ENCODE measurements around the gene MYL12A.
A peak's percentile ranks its signal among the peaks of the same experiment; 100 is the strongest.

MYL12A gene

GRCh38 chr18:3254725-3255124 is 7.1 kb downstream of the MYL12A start:
- H3K4me3 ChIP-seq (ENCODE audit: low read depth, low read length), result no peak overlapping the region
- no peak for DNase-seq (ENCODE audit: low read depth)
- TF ChIP-seq MAX (IDR thresholded peaks at IDR 0.05; ENCODE audit: low read depth, low read length), result no peak
- TF ChIP-seq POLR2A (IDR thresholded peaks at IDR 0.05; ENCODE audit: extremely low read depth, insufficient read length), result no peak
- no peak for TF ChIP-seq MYC (IDR thresholded peaks at IDR 0.05; ENCODE audit: low read depth, low read length)
- no peak for TF ChIP-seq CTCF (IDR thresholded peaks at IDR 0.05; ENCODE audit: low read depth, low read length)

GRCh38 chr18:3255611-3256165 is 8.1 kb downstream of the MYL12A start:
- no peak for DNase-seq (ENCODE audit: low read depth)
- no peak overlapping the region for H3K4me3 ChIP-seq (ENCODE audit: low read depth, low read length)
- TF ChIP-seq MYC (IDR thresholded peaks at IDR 0.05; ENCODE audit: low read depth, low read length) (no peak), POLR2A (IDR thresholded peaks at IDR 0.05; ENCODE audit: extremely low read depth, insufficient read length) (no peak), MAX (IDR thresholded peaks at IDR 0.05; ENCODE audit: low read depth, low read length) (no peak), CTCF (IDR thresholded peaks at IDR 0.05; ENCODE audit: low read depth, low read length) (no peak)

GRCh38 chr18:3256693-3257626 is 9.4 kb downstream of the MYL12A start:
- no peak for DNase-seq (ENCODE audit: low read depth)
- TF ChIP-seq CTCF (IDR thresholded peaks at IDR 0.05; ENCODE audit: low read depth, low read length) (no peak), MYC (IDR thresholded peaks at IDR 0.05; ENCODE audit: low read depth, low read length) (no peak), POLR2A (IDR thresholded peaks at IDR 0.05; ENCODE audit: extremely low read depth, insufficient read length) (no peak), MAX (IDR thresholded peaks at IDR 0.05; ENCODE audit: low read depth, low read length) (no peak)
- H3K4me3 ChIP-seq (ENCODE audit: low read depth, low read length), result no peak overlapping the region

GRCh38 chr18:3257627-3258120 is 10.1 kb downstream of the MYL12A start:
- no peak for DNase-seq (ENCODE audit: low read depth)
- H3K4me3 ChIP-seq (ENCODE audit: low read depth, low read length), result no peak overlapping the region
- no peak for TF ChIP-seq CTCF (IDR thresholded peaks at IDR 0.05; ENCODE audit: low read depth, low read length)
- TF ChIP-seq MAX (IDR thresholded peaks at IDR 0.05; ENCODE audit: low read depth, low read length), result no peak
- TF ChIP-seq POLR2A (IDR thresholded peaks at IDR 0.05; ENCODE audit: extremely low read depth, insufficient read length), result no peak
- no peak for TF ChIP-seq MYC (IDR thresholded peaks at IDR 0.05; ENCODE audit: low read depth, low read length)

GRCh38 chr18:3260995-3261372 is 13.4 kb downstream of the MYL12A start:
- TF ChIP-seq MAX (IDR thresholded peaks at IDR 0.05; ENCODE audit: low read depth, low read length), result no peak
- no peak for DNase-seq (ENCODE audit: low read depth)
- H3K4me3 ChIP-seq (ENCODE audit: low read depth, low read length), result peak overlapping the region; percentile 99

Measured in NB4 (cell line).